Measurements from ENCODE around the gene SLC4A7.

DNA sequence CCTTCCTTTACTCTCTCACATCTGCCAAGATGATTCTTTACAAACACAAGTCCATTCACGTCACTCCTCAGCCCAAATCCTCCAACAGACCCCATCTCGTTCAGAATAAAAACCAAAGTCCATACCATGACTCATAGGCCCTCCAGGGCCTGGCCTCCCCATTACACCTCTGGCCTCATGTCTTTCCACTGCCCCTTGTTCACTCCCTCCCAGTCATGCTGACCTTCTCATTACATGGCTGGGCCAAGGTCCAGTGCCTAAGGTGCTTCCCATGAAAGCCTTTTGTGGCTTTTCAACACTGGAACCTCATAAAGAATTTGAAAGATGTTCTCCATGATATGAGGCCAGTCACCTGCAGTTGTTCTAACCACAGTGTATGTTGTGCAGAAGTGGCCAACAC, 159.5 kb downstream of the SLC4A7 start:
- TF ChIP-seq EP300 (IDR thresholded peaks at IDR 0.05; ENCODE audit: borderline replicate concordance in 1 of 2, control insufficient read depth in 1 of 2, low read depth in 2 of 2, low read length in 2 of 2) (no peak), ZNF274 (IDR thresholded peaks at IDR 0.05; ENCODE audit: insufficient read depth, insufficient read length) (no peak), RBBP5 (conservative IDR thresholded peaks at IDR 0.05) (no peak), CTCF (IDR thresholded peaks at IDR 0.05 in 2 of 3, conservative IDR thresholded peaks at IDR 0.05 in 1 of 3; ENCODE audit: control insufficient read depth in 2 of 3, extremely low read depth in 1 of 3, insufficient read depth in 1 of 3, low read depth in 3 of 3, low read length in 3 of 3) (no peak), SMAD5 (IDR thresholded peaks at IDR 0.05; ENCODE audit: low read depth) (no peak), HCFC1 (IDR thresholded peaks at IDR 0.05; ENCODE audit: low read length) (no peak), SMC3 (IDR thresholded peaks at IDR 0.05; ENCODE audit: borderline replicate concordance, low read length) (no peak)
- TF ChIP-seq, protein P1, sequence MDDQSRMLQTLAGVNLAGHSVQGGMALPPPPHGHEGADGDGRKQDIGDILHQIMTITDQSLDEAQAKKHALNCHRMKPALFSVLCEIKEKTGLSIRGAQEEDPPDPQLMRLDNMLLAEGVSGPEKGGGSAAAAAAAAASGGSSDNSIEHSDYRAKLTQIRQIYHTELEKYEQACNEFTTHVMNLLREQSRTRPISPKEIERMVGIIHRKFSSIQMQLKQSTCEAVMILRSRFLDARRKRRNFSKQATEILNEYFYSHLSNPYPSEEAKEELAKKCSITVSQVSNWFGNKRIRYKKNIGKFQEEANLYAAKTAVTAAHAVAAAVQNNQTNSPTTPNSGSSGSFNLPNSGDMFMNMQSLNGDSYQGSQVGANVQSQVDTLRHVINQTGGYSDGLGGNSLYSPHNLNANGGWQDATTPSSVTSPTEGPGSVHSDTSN (IDR thresholded peaks at IDR 0.05; ENCODE audit: insufficient replicate concordance, low read depth, low read length), result no peak

Data from GM12878 (cell line).